IMR-90 (cell line): ENCODE data around the gene ASF1B. TPM values are rescaled to one million over a fixed set of nuclear protein-coding genes. Genes with fewer than 3 reads are reported as not detected.
"Not testable (repeated sequence)": the region's sequence is repeated elsewhere in the genome, so short reads cannot be mapped to it uniquely, and the experiment has no call there.

Source experiments
- ATAC-seq: fragments of 200-7000 bp; cut with Tn5 transposase; 2 replicates; pipeline ENCODE4 v1.9.1; 2020; ENCODE audit warnings: low read depth, mild to moderate bottlenecking, moderate library complexity
- BruUV-seq: library from RNA; stranded (reverse); fragments of 400-500 nt; replicated peaks from 2 replicates; lab custom pipeline; 2021; lab: Mats Ljungman, UMichigan
- CTCF ChIA-PET: fragments of 300-600 bp; formaldehyde crosslinking; extraction: SDS; loops from one replicate; lab custom pipeline; 2021; ENCODE audit warnings: antibody characterized with exemption; lab: Yijun Ruan, JAX
- POLR2A ChIA-PET: fragments of 300-600 bp; sonication (Branson Sonifier 250); formaldehyde crosslinking; loops from one replicate; lab custom pipeline; 2022; ENCODE audit warnings: antibody characterized with exemption; ENCODE audit not compliant: unreplicated experiment; lab: Charles Lee
- DNase-seq: peaks from one replicate; pipeline ENCODE4 v3.0.0; 2013
- H2AFZ ChIP-seq: replicated peaks from 2 replicates; pipeline ENCODE3; 2013; ENCODE audit warnings: low read length, mild to moderate bottlenecking; ENCODE audit not compliant: poor library complexity
- H2AK5ac ChIP-seq: 2 replicates; pipeline ENCODE4 v1.6.1; 2013; ENCODE audit warnings: low read depth, low read length, inconsistent platforms
- H2AK9ac ChIP-seq: replicated peaks from 2 replicates; pipeline ENCODE3; 2013; ENCODE audit warnings: mild to moderate bottlenecking, low read depth, low read length, moderate library complexity; ENCODE audit not compliant: poor library complexity
- H2BK120ac ChIP-seq: 2 replicates; pipeline ENCODE4 v1.6.1; 2013; ENCODE audit warnings: low read depth, low read length, inconsistent platforms
- H2BK15ac ChIP-seq: 3 replicates; pipeline ENCODE4 v1.6.1; 2013; ENCODE audit warnings: low read depth, low read length, inconsistent platforms
- H2BK20ac ChIP-seq: 2 replicates; pipeline ENCODE4 v1.6.1; 2013; ENCODE audit warnings: low read depth, mild to moderate bottlenecking, inconsistent platforms, low read length, moderate library complexity
- H2BK5ac ChIP-seq: 2 replicates; pipeline ENCODE4 v1.6.1; 2013; ENCODE audit warnings: mild to moderate bottlenecking, low read depth, low read length, inconsistent platforms; ENCODE audit not compliant: poor library complexity, severe bottlenecking
- H3K14ac ChIP-seq: replicated peaks from 2 replicates; pipeline ENCODE4 v1.6.1; 2013; ENCODE audit warnings: low read depth, low read length, inconsistent platforms
- H3K18ac ChIP-seq: 2 replicates; pipeline ENCODE4 v1.6.1; 2013; ENCODE audit warnings: low read depth, low read length, control low read depth
- H3K23ac ChIP-seq: 2 replicates; pipeline ENCODE4 v1.6.1; 2013; ENCODE audit warnings: low read depth, low read length, inconsistent platforms
- H3K27ac ChIP-seq: 2 replicates; pipeline ENCODE4 v1.5.1; 2013; ENCODE audit warnings: mild to moderate bottlenecking, control low read depth, low read length; ENCODE audit not compliant: insufficient read depth
- H3K27me3 ChIP-seq: 2 replicates; pipeline ENCODE4 v1.6.1; 2013; ENCODE audit warnings: low read length; ENCODE audit not compliant: control insufficient read depth, insufficient read depth
- H3K36me3 ChIP-seq: 2 replicates; pipeline ENCODE4 v1.6.1; 2013; ENCODE audit warnings: low read length, mixed read lengths; ENCODE audit not compliant: control insufficient read depth, insufficient read depth
- H3K4ac ChIP-seq: 2 replicates; pipeline ENCODE4 v1.6.1; 2013; ENCODE audit warnings: low read depth, low read length, inconsistent platforms
- H3K4me1 ChIP-seq: 2 replicates; pipeline ENCODE4 v1.6.1; 2013; ENCODE audit warnings: low read length, mixed read lengths; ENCODE audit not compliant: control insufficient read depth, insufficient read depth
- H3K4me2 ChIP-seq: 2 replicates; pipeline ENCODE4 v1.6.1; 2013; ENCODE audit warnings: low read depth, mild to moderate bottlenecking, control low read depth, low read length, moderate library complexity
- H3K4me3 ChIP-seq: 2 replicates; pipeline ENCODE4 v1.5.1; 2013; ENCODE audit warnings: low read depth, mild to moderate bottlenecking, control low read depth, low read length, moderate library complexity; ENCODE audit not compliant: insufficient read depth
- H3K56ac ChIP-seq: 2 replicates; pipeline ENCODE4 v1.6.1; 2013; ENCODE audit warnings: low read length, inconsistent platforms; ENCODE audit not compliant: insufficient read depth; ENCODE audit errors: extremely low read depth
- H3K79me1 ChIP-seq, 2 experiments: 2 replicates each; pipeline ENCODE4 v1.6.1; 2013; ENCODE audit warnings: low read length in 2 of 2, inconsistent platforms in 1 of 2, low read depth in 1 of 2
- H3K9ac ChIP-seq: 2 replicates; pipeline ENCODE4 v1.6.1; 2013; ENCODE audit warnings: low read depth, low read length, control low read depth
- H3K9me1 ChIP-seq: 2 replicates; pipeline ENCODE4 v1.6.1; 2013; ENCODE audit warnings: low read length, inconsistent platforms; ENCODE audit not compliant: insufficient read depth
- H3K9me3 ChIP-seq: 2 replicates; pipeline ENCODE4 v1.6.1; 2013; ENCODE audit warnings: low read length; ENCODE audit not compliant: control insufficient read depth, insufficient read depth
- H4K20me1 ChIP-seq: 2 replicates; pipeline ENCODE4 v1.6.1; 2013; ENCODE audit warnings: low read length, inconsistent platforms; ENCODE audit not compliant: insufficient read depth
- H4K5ac ChIP-seq: 2 replicates; pipeline ENCODE4 v1.6.1; 2013; ENCODE audit warnings: mild to moderate bottlenecking, low read depth, low read length, control low read depth
- H4K8ac ChIP-seq, 2 experiments: 2 replicates each; pipeline ENCODE4 v1.6.1; 2013; ENCODE audit warnings: low read depth in 2 of 2, low read length in 2 of 2, control low read depth in 1 of 2, inconsistent platforms in 1 of 2
- H4K91ac ChIP-seq: 2 replicates; pipeline ENCODE4 v1.6.1; 2013; ENCODE audit warnings: low read depth, low read length, inconsistent platforms; ENCODE audit not compliant: insufficient read depth
- CEBPB ChIP-seq: IDR thresholded peaks from 2 replicates; pipeline ENCODE4 v1.6.1; 2012; ENCODE audit warnings: low read depth, low read length, improper control_type of control experiment
- ELK1 ChIP-seq: fragments of 150-350 bp; IDR thresholded peaks from 2 replicates; pipeline ENCODE4 v1.6.1; 2016; ENCODE audit warnings: low read depth, mild to moderate bottlenecking, low read length, moderate library complexity, borderline replicate concordance
- RAD21 ChIP-seq: IDR thresholded peaks from 2 replicates; pipeline ENCODE4 v1.6.1; 2012; ENCODE audit warnings: low read length, improper control_type of control experiment
- WGBS, 2 experiments: methylation state at CpG; one replicate each; pipeline versions ENCODE4 v1.1.5 to v1.1.7; 2013; ENCODE audit warnings: missing lambda C conversion rate in 2 of 2; ENCODE audit not compliant: insufficient read length in 1 of 2; ENCODE audit errors: extremely low coverage in 2 of 2; 5-methylcytosine and 5-hydroxymethylcytosine counted together
- dilution Hi-C: fragments of 300-500 bp; cut with HindIII; formaldehyde crosslinking; loops from one replicate; pipeline ENCODE4 v1.14.3; 2018; ENCODE audit warnings: low sequenced_read_pairs; ENCODE audit not compliant: unreplicated experiment
- in situ Hi-C: fragments of 300-500 bp; cut with MboI; formaldehyde crosslinking; loops from 3 replicates; pipeline ENCODE4 v1.14.3; 2019; ENCODE audit warnings: low sequenced_read_pairs, inconsistent platforms, mixed read lengths
- intact Hi-C: fragments of 100-400 bp; cut with micrococcal nuclease; formaldehyde crosslinking; loops from 2 replicates; pipeline ENCODE4 v1.10.0; 2022
- polyA plus RNA-seq, 3 experiments: library from polyadenylated mRNA; depleted of rRNA; stranded (reverse); fragments of >200 nt; gene quantifications; 2 replicates each; pipeline ENCODE4 v1.2.3, GENCODE V29; 2012; ENCODE audit warnings: low replicate concordance in 1 of 3
- total RNA-seq: library from RNA; depleted of rRNA; stranded (reverse); fragments of >200 nt; gene quantifications from 2 replicates; pipeline ENCODE4 v1.2.3, GENCODE V29; 2012

Gene ASF1B
- total and polyA plus RNA-seq, 2 of the 4 experiments (the other 2 are of a cell fraction): 10.4 to 12.1 TPM

- TF ChIP-seq ELK1: no peak
- peak; percentile 87 for TF ChIP-seq RAD21
- TF ChIP-seq CEBPB: no peak
These were observed at the start of gene ASF1B (continued) for GRCh38 chr19:14136509-14137281.

- H3K9me3 ChIP-seq, BruUV-seq, H4K5ac ChIP-seq, H2BK15ac ChIP-seq, H2AFZ ChIP-seq, H2BK20ac ChIP-seq, H3K79me1 ChIP-seq, H3K18ac ChIP-seq, H3K4me2 ChIP-seq, CTCF ChIA-PET, ATAC-seq, H2AK5ac ChIP-seq, H3K9ac ChIP-seq, H3K9me1 ChIP-seq, H3K4ac ChIP-seq, H3K4me3 ChIP-seq, H3K56ac ChIP-seq, H2AK9ac ChIP-seq, H3K14ac ChIP-seq, in situ Hi-C loops, intact Hi-C loops, H3K4me1 ChIP-seq, H2BK5ac ChIP-seq, POLR2A ChIA-PET, H4K20me1 ChIP-seq, H4K91ac ChIP-seq, H2BK120ac ChIP-seq, dilution Hi-C loops, H3K23ac ChIP-seq, H4K8ac ChIP-seq, H3K36me3 ChIP-seq, H3K27me3 ChIP-seq, H3K27ac ChIP-seq, DNase-seq: not testable (repeated sequence)
- WGBS, 2 experiments: no CpG with 5 or more reads among the region's 1 CpG
These were observed 49.3 kb upstream of the ASF1B start for GRCh38 chr19:14185691-14186090.
